HEK293 (cell line): Measurements from ENCODE around the gene NHS.

Experiments used
- AEBP2 ChIP-seq: fragments of 450-650 bp; formaldehyde crosslinking; IDR thresholded peaks from 2 replicates; pipeline ENCODE4 v1.5.1; 2016; ENCODE audit warnings: missing biosample characterization, missing genetic modification characterization, borderline replicate concordance
- CTCF ChIP-seq: fragments of 450-650 bp; formaldehyde crosslinking; IDR thresholded peaks from 2 replicates; pipeline ENCODE4 v1.5.1; 2016; ENCODE audit warnings: missing biosample characterization, missing genetic modification characterization
- HOXD13 ChIP-seq: sonication (generic); formaldehyde crosslinking; IDR thresholded peaks from 2 replicates; pipeline ENCODE4 v1.8.0; 2022; ENCODE audit warnings: missing genetic modification reagents, borderline replicate concordance
- PATZ1 ChIP-seq: fragments of 450-650 bp; formaldehyde crosslinking; IDR thresholded peaks from 2 replicates; pipeline ENCODE4 v1.5.1; 2016; ENCODE audit warnings: missing biosample characterization, missing genetic modification characterization
- PRDM2 ChIP-seq: fragments of 450-650 bp; formaldehyde crosslinking; IDR thresholded peaks from 2 replicates; pipeline ENCODE4 v1.5.1; 2016; ENCODE audit warnings: missing biosample characterization, missing genetic modification characterization, borderline replicate concordance
- REST ChIP-seq: fragments of 450-650 bp; formaldehyde crosslinking; IDR thresholded peaks from 2 replicates; pipeline ENCODE4 v1.5.1; 2016; ENCODE audit warnings: missing biosample characterization, missing genetic modification characterization
- TCF7L2 ChIP-seq: IDR thresholded peaks from 2 replicates; pipeline ENCODE4 v1.6.1; 2011; ENCODE audit warnings: low read depth, mild to moderate bottlenecking, inconsistent platforms, low read length, moderate library complexity, borderline replicate concordance
- ZFP3 ChIP-seq: fragments of 450-650 bp; formaldehyde crosslinking; IDR thresholded peaks from 2 replicates; pipeline ENCODE4 v1.5.1; 2016; ENCODE audit warnings: low read depth, missing biosample characterization, missing genetic modification characterization
- ZNF10 ChIP-seq: fragments of 450-650 bp; formaldehyde crosslinking; IDR thresholded peaks from 2 replicates; pipeline ENCODE4 v1.5.1; 2017; ENCODE audit warnings: missing biosample characterization, missing genetic modification characterization
- ZNF544 ChIP-seq: fragments of 450-650 bp; formaldehyde crosslinking; IDR thresholded peaks from 2 replicates; pipeline ENCODE4 v1.5.0; 2017; ENCODE audit warnings: missing biosample characterization, missing genetic modification characterization

- no peak for TF ChIP-seq HOXD13 (CRISPR knock-in tag)
- no peak for TF ChIP-seq AEBP2 (tag by site-specific recombination)
- no peak for TF ChIP-seq REST
- TF ChIP-seq CTCF (tag by site-specific recombination) = no peak
- no peak for TF ChIP-seq TCF7L2
- no peak for TF ChIP-seq PATZ1 (tag by site-specific recombination)
- TF ChIP-seq ZFP3 = no peak
- no peak for TF ChIP-seq ZNF544 (tag by site-specific recombination)
- no peak for TF ChIP-seq PRDM2 (tag by site-specific recombination)
- TF ChIP-seq ZNF10 (tag by site-specific recombination) = no peak
Observed at GRCh38 chrX:17465802-17466201, 90.8 kb downstream of the NHS start.
